Measurements from ENCODE around the gene TOM1. TPM values are rescaled to one million over a fixed set of nuclear protein-coding genes. Genes with fewer than 3 reads are reported as not detected.

Gene TOM1
- total and polyA plus RNA-seq, 10 of the 15 experiments (the other 5 are each of a cell fraction or from before 2014, with no cell fraction given), result 2.2 to 64.6 (median 40.3) TPM

GRCh38 chr22:35313311-35314121 lies 13.8 kb downstream of the TOM1 start (continued):
- no peak for TF ChIP-seq ZBTB11 (CRISPR knock-in tag; IDR thresholded peaks at IDR 0.05)
- TF ChIP-seq TCF3 (IDR thresholded peaks at IDR 0.05; ENCODE audit: borderline replicate concordance, insufficient read depth, low read depth, low read length), result peak; percentile 66; the same call in 1 of the 2 replicates
- no peak for TF ChIP-seq TAF1 (IDR thresholded peaks at IDR 0.05; ENCODE audit: borderline replicate concordance, low read depth, low read length)
- TF ChIP-seq ZNF207 (IDR thresholded peaks at IDR 0.05; ENCODE audit: borderline replicate concordance), result no peak
- TF ChIP-seq CEBPB (IDR thresholded peaks at IDR 0.05; ENCODE audit: borderline replicate concordance in 1 of 2, low read depth in 2 of 2, low read length in 2 of 2), result no peak
- no peak for TF ChIP-seq CTCF (IDR thresholded peaks at IDR 0.05 in 2 of 3, conservative IDR thresholded peaks at IDR 0.05 in 1 of 3; ENCODE audit: control insufficient read depth in 2 of 3, extremely low read depth in 1 of 3, insufficient read depth in 1 of 3, low read depth in 3 of 3, low read length in 3 of 3)
- no peak for TF ChIP-seq ZNF687 (IDR thresholded peaks at IDR 0.05)
- no peak for TF ChIP-seq SKIL (IDR thresholded peaks at IDR 0.05; ENCODE audit: low read depth, poor library complexity, severe bottlenecking)
- no peak for TF ChIP-seq HCFC1 (IDR thresholded peaks at IDR 0.05; ENCODE audit: low read length)
- no peak for TF ChIP-seq BCL11A (IDR thresholded peaks at IDR 0.05; ENCODE audit: low read depth, low read length)
- TF ChIP-seq HDGF (IDR thresholded peaks at IDR 0.05), result no peak
- no peak for TF ChIP-seq MLLT1 (IDR thresholded peaks at IDR 0.05)
- 0 out of 2 replicates have a peak, but pooled peaks have one; percentile 25 for TF ChIP-seq ZBED1 (IDR thresholded peaks at IDR 0.05; ENCODE audit: borderline replicate concordance)
- TF ChIP-seq KAT2A (conservative IDR thresholded peaks at IDR 0.05; ENCODE audit: control insufficient read depth, low read depth, low read length), result no peak
- TF ChIP-seq BACH1 (IDR thresholded peaks at IDR 0.05; ENCODE audit: borderline replicate concordance), result no peak

Data from GM12878 (cell line).